ENCODE results near the gene CALHM3. TPM values are rescaled to one million over a fixed set of nuclear protein-coding genes. Genes with fewer than 3 reads are reported as not detected.
A peak's percentile ranks its signal among the peaks of the same experiment; 100 is the strongest.

CALHM3 gene
- polyA plus RNA-seq, 1 donor (not counting 4 experiments of a cell fraction or from before 2014, with no cell fraction given), result not detected

DNA sequence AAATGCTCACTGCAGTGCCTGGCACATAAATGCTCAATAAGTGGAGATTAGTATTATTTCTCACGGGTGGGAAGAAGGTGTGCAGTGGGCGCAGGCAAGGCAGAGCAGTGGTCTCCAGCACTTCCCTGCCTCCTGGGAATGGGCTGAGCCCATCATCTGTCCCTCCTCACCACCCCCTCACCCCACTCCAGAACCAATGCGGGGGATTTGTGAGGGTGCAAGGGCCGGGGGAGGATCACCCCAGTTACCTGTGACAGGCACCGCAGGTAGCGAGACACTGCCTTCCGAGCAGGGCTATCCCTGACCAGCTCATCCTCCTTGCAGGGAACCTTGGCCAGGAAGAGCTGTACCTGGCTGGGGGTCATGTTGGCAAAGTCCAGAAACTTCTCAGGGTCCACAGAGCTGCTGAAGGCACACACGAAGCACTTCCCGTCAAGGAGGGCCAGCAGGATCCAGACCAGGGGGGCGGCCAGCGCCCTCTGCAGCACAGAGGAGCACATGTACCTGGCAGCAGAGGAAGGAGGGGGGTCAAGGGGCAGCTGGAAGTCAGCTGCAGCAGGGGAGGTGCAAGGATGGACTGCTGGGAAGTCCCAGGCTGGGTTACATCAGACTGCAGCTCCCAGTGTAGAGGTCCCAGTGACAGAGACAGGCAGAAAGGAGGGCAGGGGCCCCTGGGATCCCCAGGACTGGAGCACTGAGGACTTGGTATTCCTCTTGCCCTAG is 2.8 kb downstream of the CALHM3 start:
- DNase-seq (ENCODE audit: low read depth, low spot score) (no peak), FAIRE-seq (no peak)
- dilution Hi-C loops (cut with MboI; ENCODE audit: extremely low pct_ligation_motif_present, low sequenced_read_pairs), result no loop called here
- H3K79me2 ChIP-seq (ENCODE audit: control insufficient read depth, insufficient read depth, low read length), result no peaks in the 10 kb centered on the region
- H3K4me1 ChIP-seq (ENCODE audit: control insufficient read depth, extremely low read depth, insufficient read depth, low read length), result peaks cover 11% of the 10 kb centered on the region
- H3K4me2 ChIP-seq (ENCODE audit: control insufficient read depth, extremely low read depth, insufficient read depth, low read depth, low read length), result no peak overlapping the region
- H3K36me3 ChIP-seq (ENCODE audit: control insufficient read depth in 2 of 2, extremely low read depth in 1 of 2, insufficient read depth in 2 of 2, low read length in 2 of 2), result no peaks in the 10 kb centered on the region
- H3K9me3 ChIP-seq (ENCODE audit: control insufficient read depth, low read depth, low read length), result no peaks in the 10 kb centered on the region
- no peak overlapping the region for H3K9ac ChIP-seq (ENCODE audit: control insufficient read depth, extremely low read depth, insufficient read depth, low read length)
- no peak for TF ChIP-seq EZH2 (IDR thresholded peaks at IDR 0.05; ENCODE audit: low read length)
- peak in 2 of 3 experiments; percentile 19 to 27 for TF ChIP-seq CTCF (optimal IDR thresholded peaks at IDR 0.05 in 1 of 3, IDR thresholded peaks at IDR 0.05 in 1 of 3, conservative IDR thresholded peaks at IDR 0.05 in 1 of 3; ENCODE audit: extremely low read depth in 1 of 3, insufficient read depth in 2 of 3, low read length in 3 of 3)
- H2AFZ ChIP-seq (ENCODE audit: control insufficient read depth, low read length), result no peak overlapping the region
- H3K9me1 ChIP-seq (ENCODE audit: control insufficient read depth, extremely low read depth, insufficient read depth, low read length), result no peaks in the 10 kb centered on the region
- H3K27ac ChIP-seq (ENCODE audit: control insufficient read depth, insufficient read depth, low read length), result no peak overlapping the region
- H3K4me3 ChIP-seq (ENCODE audit: control insufficient read depth in 2 of 3, extremely low read depth in 1 of 3, insufficient read depth in 2 of 3, low read depth in 1 of 3, low read length in 3 of 3), result no peak overlapping the region
- no peaks in the 10 kb centered on the region for H4K20me1 ChIP-seq (ENCODE audit: control insufficient read depth, extremely low read depth, insufficient read depth, low read length)
- H3K27me3 ChIP-seq (ENCODE audit: control insufficient read depth, extremely low read depth, insufficient read depth, low read length), result no peaks in the 10 kb centered on the region

DNA sequence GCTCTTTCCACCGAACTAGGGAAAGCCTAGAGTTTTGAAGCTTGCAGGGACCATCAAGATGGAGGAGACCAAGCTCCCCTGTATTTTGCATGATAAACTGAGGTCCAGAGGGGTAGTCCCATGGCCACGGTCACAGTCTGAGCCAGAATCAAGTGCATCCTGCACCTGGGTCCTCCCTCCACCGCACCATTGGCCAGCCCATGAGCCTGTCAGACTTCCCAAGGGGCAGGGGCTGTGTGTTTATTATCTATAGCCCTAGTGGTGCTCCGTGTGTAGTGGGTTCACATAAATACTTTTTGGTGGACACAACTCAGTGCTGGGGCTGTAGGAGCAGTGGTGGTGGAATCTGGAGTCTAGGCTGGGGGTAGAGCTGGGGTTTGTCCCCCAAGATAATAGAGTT is 3.6 kb downstream of the CALHM3 start:
- no peak for DNase-seq (ENCODE audit: low read depth, low spot score)
- Histone ChIP-seq H3K27me3 (ENCODE audit: control insufficient read depth, extremely low read depth, insufficient read depth, low read length) (no peaks in the 10 kb centered on the region), H3K9me3 (ENCODE audit: control insufficient read depth, low read depth, low read length) (no peaks in the 10 kb centered on the region), H4K20me1 (ENCODE audit: control insufficient read depth, extremely low read depth, insufficient read depth, low read length) (no peaks in the 10 kb centered on the region), H3K36me3 (ENCODE audit: control insufficient read depth in 2 of 2, extremely low read depth in 1 of 2, insufficient read depth in 2 of 2, low read length in 2 of 2) (no peaks in the 10 kb centered on the region), H3K79me2 (ENCODE audit: control insufficient read depth, insufficient read depth, low read length) (no peaks in the 10 kb centered on the region), H3K4me2 (ENCODE audit: control insufficient read depth, extremely low read depth, insufficient read depth, low read depth, low read length) (no peak overlapping the region), H3K4me3 (ENCODE audit: control insufficient read depth in 2 of 3, extremely low read depth in 1 of 3, insufficient read depth in 2 of 3, low read depth in 1 of 3, low read length in 3 of 3) (no peak overlapping the region), H3K9ac (ENCODE audit: control insufficient read depth, extremely low read depth, insufficient read depth, low read length) (no peak overlapping the region), H3K9me1 (ENCODE audit: control insufficient read depth, extremely low read depth, insufficient read depth, low read length) (no peaks in the 10 kb centered on the region), H3K27ac (ENCODE audit: control insufficient read depth, insufficient read depth, low read length) (no peak overlapping the region), H3K4me1 (ENCODE audit: control insufficient read depth, extremely low read depth, insufficient read depth, low read length) (peaks cover 11% of the 10 kb centered on the region), H2AFZ (ENCODE audit: control insufficient read depth, low read length) (no peak overlapping the region)
- no peak for FAIRE-seq
- no peak for TF ChIP-seq CTCF (optimal IDR thresholded peaks at IDR 0.05 in 1 of 3, IDR thresholded peaks at IDR 0.05 in 1 of 3, conservative IDR thresholded peaks at IDR 0.05 in 1 of 3; ENCODE audit: extremely low read depth in 1 of 3, insufficient read depth in 2 of 3, low read length in 3 of 3)
- dilution Hi-C loops (cut with MboI; ENCODE audit: extremely low pct_ligation_motif_present, low sequenced_read_pairs), result no loop called here
